ENCODE results near the gene RNF133. TPM values are rescaled to one million over a fixed set of nuclear protein-coding genes. Genes with fewer than 3 reads are reported as not detected.

The RNF133 gene
- total and polyA plus RNA-seq, 2 donors (not counting 1 experiment from before 2014, with no cell fraction given), result not detected

DNA sequence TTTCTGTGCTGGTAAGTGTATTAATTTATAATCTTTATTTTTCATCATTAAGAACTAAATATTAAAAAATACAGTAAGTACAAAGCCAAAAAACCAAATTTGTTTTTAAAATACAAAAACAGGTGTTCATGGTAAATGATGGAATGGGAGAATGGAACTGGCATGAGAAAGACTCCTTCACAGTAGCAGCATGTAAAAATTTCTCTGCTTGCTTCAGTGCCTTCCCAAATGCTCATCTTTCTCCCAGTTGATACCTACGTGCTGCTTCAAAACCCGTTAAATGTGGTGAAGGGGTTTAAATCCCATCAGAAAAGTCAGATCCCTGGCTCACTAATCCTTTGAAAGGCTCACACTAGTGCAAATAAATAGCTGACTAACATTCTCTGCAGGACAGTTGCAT is 4.2 kb downstream of the RNF133 start:
- Histone ChIP-seq H3K9ac (ENCODE audit: low read length) (no peak overlapping the region), H3K4me2 (replicated peaks; ENCODE audit: low read depth, low read length, poor library complexity, severe bottlenecking) (no peak overlapping the region), H3K27ac (ENCODE audit: low read length in 2 of 2) (no peak overlapping the region), H3K9me3 (ENCODE audit: control extremely low read depth in 1 of 3, control insufficient read depth in 2 of 3, insufficient read depth in 1 of 3, low read length in 2 of 3) (peaks cover 0 to 14% (median 0%) of the 10 kb centered on the region in 3 donors), H3K79me2 (ENCODE audit: control insufficient read depth, insufficient read depth, low read length) (no peaks in the 10 kb centered on the region), H3K36me3 (replicated peaks in 1 of 2; ENCODE audit: control extremely low read depth in 1 of 2, control insufficient read depth in 1 of 2, extremely low read depth in 1 of 2, insufficient read depth in 2 of 2, low read length in 1 of 2) (no peaks in the 10 kb centered on the region), H3K27me3 (replicated peaks in 1 of 4; ENCODE audit: control extremely low read depth in 1 of 4, control insufficient read depth in 3 of 4, insufficient read depth in 4 of 4, low read length in 3 of 4) (no peaks in the 10 kb centered on the region), H3K4me1 (ENCODE audit: control insufficient read depth in 2 of 2, insufficient read depth in 2 of 2, low read length in 2 of 2) (no peaks in the 10 kb centered on the region), H3K4me3 (ENCODE audit: control extremely low read depth in 1 of 5, extremely low read depth in 1 of 5, insufficient read depth in 1 of 5, low read depth in 2 of 5, low read length in 4 of 5) (no peak overlapping the region), H2AFZ (ENCODE audit: insufficient read depth, low read depth, low read length, poor library complexity, severe bottlenecking) (no peak overlapping the region), H4K20me1 (ENCODE audit: control insufficient read depth, insufficient read depth, low read length, poor library complexity, severe bottlenecking) (no peaks in the 10 kb centered on the region)
- DNase-seq (no peak), ATAC-seq (ENCODE audit: low read depth) (no peak)
- no peak for TF ChIP-seq EZH2 (IDR thresholded peaks at IDR 0.05; ENCODE audit: borderline replicate concordance, insufficient read depth, low read depth, low read length, poor library complexity, severe bottlenecking)
- TF ChIP-seq, protein P1, sequence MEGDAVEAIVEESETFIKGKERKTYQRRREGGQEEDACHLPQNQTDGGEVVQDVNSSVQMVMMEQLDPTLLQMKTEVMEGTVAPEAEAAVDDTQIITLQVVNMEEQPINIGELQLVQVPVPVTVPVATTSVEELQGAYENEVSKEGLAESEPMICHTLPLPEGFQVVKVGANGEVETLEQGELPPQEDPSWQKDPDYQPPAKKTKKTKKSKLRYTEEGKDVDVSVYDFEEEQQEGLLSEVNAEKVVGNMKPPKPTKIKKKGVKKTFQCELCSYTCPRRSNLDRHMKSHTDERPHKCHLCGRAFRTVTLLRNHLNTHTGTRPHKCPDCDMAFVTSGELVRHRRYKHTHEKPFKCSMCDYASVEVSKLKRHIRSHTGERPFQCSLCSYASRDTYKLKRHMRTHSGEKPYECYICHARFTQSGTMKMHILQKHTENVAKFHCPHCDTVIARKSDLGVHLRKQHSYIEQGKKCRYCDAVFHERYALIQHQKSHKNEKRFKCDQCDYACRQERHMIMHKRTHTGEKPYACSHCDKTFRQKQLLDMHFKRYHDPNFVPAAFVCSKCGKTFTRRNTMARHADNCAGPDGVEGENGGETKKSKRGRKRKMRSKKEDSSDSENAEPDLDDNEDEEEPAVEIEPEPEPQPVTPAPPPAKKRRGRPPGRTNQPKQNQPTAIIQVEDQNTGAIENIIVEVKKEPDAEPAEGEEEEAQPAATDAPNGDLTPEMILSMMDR (IDR thresholded peaks at IDR 0.05), result no peak
- Mint-ChIP-seq H3K4me3 (no peak overlapping the region), H3K4me1 (no peaks in the 10 kb centered on the region), H3K27me3 (no peaks in the 10 kb centered on the region), H3K27ac (no peak overlapping the region), H3K9me3 (ENCODE audit: insufficient read depth) (peaks cover 4% of the 10 kb centered on the region)
- WGBS (ENCODE audit: insufficient coverage), result no CpG with 5 or more reads among the region's 2 CpGs
- intact Hi-C loops (cut with micrococcal nuclease), result no loop called here
- ChIA-PET POLR2A (no interaction called here), CTCF (no interaction called here)

DNA sequence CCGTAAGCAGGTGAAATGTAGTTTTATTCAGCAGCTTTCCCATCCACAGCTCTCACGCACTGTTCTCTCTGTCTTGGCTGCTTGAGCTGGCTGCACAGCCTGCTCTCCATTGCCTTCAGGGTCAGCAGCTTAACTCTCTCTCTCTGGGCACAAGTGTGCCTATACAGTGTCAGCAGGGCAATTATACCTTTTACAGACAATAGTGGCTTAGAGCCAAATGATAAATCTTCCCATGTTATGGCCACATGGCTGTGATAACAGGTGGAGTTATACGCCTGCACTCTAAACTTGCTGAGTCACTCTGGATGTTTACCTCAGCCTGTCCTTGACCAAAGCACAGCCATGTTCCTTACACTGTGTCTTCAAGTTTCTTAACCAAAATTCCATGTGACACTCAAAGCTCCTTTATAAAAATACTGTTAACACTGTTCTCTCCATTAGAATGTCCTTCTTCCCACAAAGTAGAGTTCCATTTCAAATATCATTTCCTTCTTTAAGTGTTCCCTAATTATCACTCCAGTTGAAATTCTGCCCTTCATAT is 6.1 kb downstream of the RNF133 start:
- no peaks in the 10 kb centered on the region for H3K4me1 ChIP-seq (ENCODE audit: control insufficient read depth in 2 of 2, insufficient read depth in 2 of 2, low read length in 2 of 2)
- no peaks in the 10 kb centered on the region for H4K20me1 ChIP-seq (ENCODE audit: control insufficient read depth, insufficient read depth, low read length, poor library complexity, severe bottlenecking)
- Mint-ChIP-seq H3K4me3 (no peak overlapping the region), H3K27me3 (no peaks in the 10 kb centered on the region), H3K27ac (no peak overlapping the region), H3K9me3 (ENCODE audit: insufficient read depth) (peaks cover 4% of the 10 kb centered on the region), H3K4me1 (no peaks in the 10 kb centered on the region)
- intact Hi-C loops (cut with micrococcal nuclease), result no loop called here
- no peak overlapping the region for H3K27ac ChIP-seq (ENCODE audit: low read length in 2 of 2)
- CTCF ChIA-PET, result no interaction called here
- no peak for ATAC-seq (ENCODE audit: low read depth)
- H3K4me3 ChIP-seq (ENCODE audit: control extremely low read depth in 1 of 5, extremely low read depth in 1 of 5, insufficient read depth in 1 of 5, low read depth in 2 of 5, low read length in 4 of 5), result no peak overlapping the region
- TF ChIP-seq, protein P1 (IDR thresholded peaks at IDR 0.05), result no peak
- no peak for TF ChIP-seq EZH2 (IDR thresholded peaks at IDR 0.05; ENCODE audit: borderline replicate concordance, insufficient read depth, low read depth, low read length, poor library complexity, severe bottlenecking)
- no peak overlapping the region for H3K4me2 ChIP-seq (replicated peaks; ENCODE audit: low read depth, low read length, poor library complexity, severe bottlenecking)
- no peak overlapping the region for H2AFZ ChIP-seq (ENCODE audit: insufficient read depth, low read depth, low read length, poor library complexity, severe bottlenecking)
- peaks cover 0 to 20% (median 0%) of the 10 kb centered on the region in 3 donors for H3K9me3 ChIP-seq (ENCODE audit: control extremely low read depth in 1 of 3, control insufficient read depth in 2 of 3, insufficient read depth in 1 of 3, low read length in 2 of 3)
- no peaks in the 10 kb centered on the region for H3K79me2 ChIP-seq (ENCODE audit: control insufficient read depth, insufficient read depth, low read length)
- H3K36me3 ChIP-seq (replicated peaks in 1 of 2; ENCODE audit: control extremely low read depth in 1 of 2, control insufficient read depth in 1 of 2, extremely low read depth in 1 of 2, insufficient read depth in 2 of 2, low read length in 1 of 2), result no peaks in the 10 kb centered on the region
- H3K9ac ChIP-seq (ENCODE audit: low read length), result no peak overlapping the region
- WGBS (ENCODE audit: insufficient coverage), result 94% methylated on average over 3 of the region's 3 CpGs
- H3K27me3 ChIP-seq (replicated peaks in 1 of 4; ENCODE audit: control extremely low read depth in 1 of 4, control insufficient read depth in 3 of 4, insufficient read depth in 4 of 4, low read length in 3 of 4), result no peaks in the 10 kb centered on the region
- POLR2A ChIA-PET, result no interaction called here
- no peak for DNase-seq

Measured in B cell (primary cell).